ENCODE measurements around the gene SLC1A2.

The SLC1A2 gene

DNA sequence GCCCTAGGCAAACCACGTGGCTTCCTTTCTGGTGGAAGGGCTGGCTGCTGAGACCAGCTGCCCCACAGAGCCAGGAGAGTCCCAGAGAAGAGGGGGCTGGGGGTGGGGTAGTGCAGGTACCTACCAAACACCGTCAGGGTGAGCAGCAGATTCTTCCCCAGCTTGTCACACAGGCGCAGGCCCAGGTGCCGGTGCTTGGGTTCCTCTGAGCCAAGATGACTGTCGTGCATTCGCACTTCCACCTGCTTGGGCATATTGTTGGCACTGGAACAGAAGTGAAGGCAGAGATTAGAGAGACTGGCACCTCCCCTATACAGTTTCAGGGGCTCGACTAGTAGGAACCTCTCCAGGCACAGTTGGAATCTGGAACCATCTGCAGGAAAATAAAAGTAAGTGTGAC, 102.1 kb downstream of the SLC1A2 start:
- Histone ChIP-seq H3K27ac (no peak overlapping the region), H3K4me3 (ENCODE audit: low read depth, low read length) (no peak overlapping the region), H3K27me3 (replicated peaks) (no peaks in the 10 kb centered on the region), H3K36me3 (replicated peaks) (no peaks in the 10 kb centered on the region)
- TF ChIP-seq, protein P1, sequence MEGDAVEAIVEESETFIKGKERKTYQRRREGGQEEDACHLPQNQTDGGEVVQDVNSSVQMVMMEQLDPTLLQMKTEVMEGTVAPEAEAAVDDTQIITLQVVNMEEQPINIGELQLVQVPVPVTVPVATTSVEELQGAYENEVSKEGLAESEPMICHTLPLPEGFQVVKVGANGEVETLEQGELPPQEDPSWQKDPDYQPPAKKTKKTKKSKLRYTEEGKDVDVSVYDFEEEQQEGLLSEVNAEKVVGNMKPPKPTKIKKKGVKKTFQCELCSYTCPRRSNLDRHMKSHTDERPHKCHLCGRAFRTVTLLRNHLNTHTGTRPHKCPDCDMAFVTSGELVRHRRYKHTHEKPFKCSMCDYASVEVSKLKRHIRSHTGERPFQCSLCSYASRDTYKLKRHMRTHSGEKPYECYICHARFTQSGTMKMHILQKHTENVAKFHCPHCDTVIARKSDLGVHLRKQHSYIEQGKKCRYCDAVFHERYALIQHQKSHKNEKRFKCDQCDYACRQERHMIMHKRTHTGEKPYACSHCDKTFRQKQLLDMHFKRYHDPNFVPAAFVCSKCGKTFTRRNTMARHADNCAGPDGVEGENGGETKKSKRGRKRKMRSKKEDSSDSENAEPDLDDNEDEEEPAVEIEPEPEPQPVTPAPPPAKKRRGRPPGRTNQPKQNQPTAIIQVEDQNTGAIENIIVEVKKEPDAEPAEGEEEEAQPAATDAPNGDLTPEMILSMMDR (IDR thresholded peaks at IDR 0.05; ENCODE audit: low read depth, low read length, missing control alignments), result no peak
- DNase-seq, result no peak
- in situ Hi-C loops (cut with HindIII; ENCODE audit: low pct_ligation_motif_present, low sequenced_read_pairs), result no loop called here

DNA sequence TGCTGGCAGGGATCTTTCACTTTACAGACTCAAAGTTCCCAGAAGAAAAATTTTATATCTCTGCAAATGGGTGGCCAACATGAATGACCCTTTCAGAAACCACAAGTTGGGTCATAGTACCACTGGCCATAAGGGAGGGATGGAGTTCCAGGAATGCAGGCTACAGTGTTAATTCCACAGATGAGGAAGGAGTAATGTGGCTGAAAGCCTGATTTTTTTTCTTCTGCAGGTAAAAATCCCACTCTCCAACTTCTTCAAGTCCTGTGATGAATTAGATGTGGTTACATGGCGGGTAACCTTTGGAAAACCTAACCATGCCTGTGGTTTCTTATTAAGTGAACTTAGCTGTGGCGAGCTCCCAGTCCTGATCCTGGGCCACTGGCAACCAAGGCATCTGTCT, 103.2 kb downstream of the SLC1A2 start:
- no peak overlapping the region for H3K27ac ChIP-seq
- in situ Hi-C loops (cut with HindIII; ENCODE audit: low pct_ligation_motif_present, low sequenced_read_pairs), result no loop called here
- DNase-seq, result no peak
- no peaks in the 10 kb centered on the region for H3K27me3 ChIP-seq (replicated peaks)
- H3K4me3 ChIP-seq (ENCODE audit: low read depth, low read length), result no peak overlapping the region
- no peaks in the 10 kb centered on the region for H3K36me3 ChIP-seq (replicated peaks)
- TF ChIP-seq, protein P1 (IDR thresholded peaks at IDR 0.05; ENCODE audit: low read depth, low read length, missing control alignments), result no peak

DNA sequence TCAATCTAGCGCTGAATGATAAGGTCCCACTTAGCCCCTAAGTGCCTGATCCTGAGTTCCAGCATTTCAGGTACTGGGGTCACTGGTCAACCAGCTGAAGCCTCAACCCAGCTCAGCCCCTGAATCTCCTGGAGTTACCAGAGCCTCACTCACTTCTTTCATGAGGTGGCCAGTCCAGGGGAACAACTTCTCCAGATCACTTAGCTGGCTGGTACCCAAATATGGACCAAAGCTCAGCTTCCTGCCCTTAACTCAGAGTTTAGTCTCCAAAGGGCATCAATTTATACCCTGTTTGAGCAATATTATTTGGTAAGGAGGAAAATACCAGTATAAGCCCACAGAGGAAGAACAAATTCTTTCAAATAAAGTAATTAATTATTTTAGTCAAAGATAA, 105.6 kb downstream of the SLC1A2 start:
- TF ChIP-seq, protein P1 (IDR thresholded peaks at IDR 0.05; ENCODE audit: low read depth, low read length, missing control alignments), result no peak
- Histone ChIP-seq H3K36me3 (replicated peaks) (no peaks in the 10 kb centered on the region), H3K27ac (no peak overlapping the region)

DNA sequence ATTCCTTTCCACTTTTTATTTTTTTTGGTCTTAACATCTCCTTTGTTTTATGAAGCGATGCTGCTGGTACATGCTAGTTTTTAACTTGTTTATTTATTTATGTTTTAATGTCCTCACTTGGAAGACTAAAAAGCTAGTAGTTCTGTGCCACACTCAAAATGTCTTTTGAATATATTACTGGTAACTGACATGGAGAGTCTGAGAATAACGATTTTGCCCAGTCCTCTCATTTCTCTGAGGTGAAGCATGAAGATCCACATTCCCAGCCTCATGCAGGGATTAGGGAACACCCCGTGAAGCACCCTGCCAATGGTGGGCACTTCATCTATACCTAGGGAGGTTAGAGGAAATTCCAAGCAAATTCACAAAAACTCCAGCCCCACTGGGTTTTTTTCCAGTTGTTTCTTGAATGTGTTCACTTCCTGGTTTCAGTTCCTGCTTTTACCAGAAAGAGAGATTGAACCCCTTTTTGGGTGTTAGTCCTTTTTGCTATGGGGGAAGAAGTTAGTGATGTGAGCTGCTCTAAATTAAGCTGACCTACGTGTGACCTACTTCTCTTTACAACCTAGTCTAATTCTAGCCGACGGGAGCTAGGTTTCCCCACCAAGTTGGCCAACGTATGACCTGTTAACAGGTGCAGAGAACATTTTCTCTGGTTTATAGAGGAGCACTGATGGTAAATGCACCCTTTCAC, 106.1 kb downstream of the SLC1A2 start:
- TF ChIP-seq, protein P1 (IDR thresholded peaks at IDR 0.05; ENCODE audit: low read depth, low read length, missing control alignments), result no peak
- Histone ChIP-seq H3K27me3 (replicated peaks) (no peaks in the 10 kb centered on the region), H3K36me3 (replicated peaks) (no peaks in the 10 kb centered on the region), H3K27ac (no peak overlapping the region), H3K4me3 (ENCODE audit: low read depth, low read length) (no peak overlapping the region)
- no peak for DNase-seq
- in situ Hi-C loops (cut with HindIII; ENCODE audit: low pct_ligation_motif_present, low sequenced_read_pairs), result no loop called here

More for the DNA sequence above, 105.6 kb downstream of the SLC1A2 start:
- in situ Hi-C loops (cut with HindIII; ENCODE audit: low pct_ligation_motif_present, low sequenced_read_pairs), result no loop called here
- Histone ChIP-seq H3K4me3 (ENCODE audit: low read depth, low read length) (no peak overlapping the region), H3K27me3 (replicated peaks) (no peaks in the 10 kb centered on the region)
- no peak for DNase-seq

DNA sequence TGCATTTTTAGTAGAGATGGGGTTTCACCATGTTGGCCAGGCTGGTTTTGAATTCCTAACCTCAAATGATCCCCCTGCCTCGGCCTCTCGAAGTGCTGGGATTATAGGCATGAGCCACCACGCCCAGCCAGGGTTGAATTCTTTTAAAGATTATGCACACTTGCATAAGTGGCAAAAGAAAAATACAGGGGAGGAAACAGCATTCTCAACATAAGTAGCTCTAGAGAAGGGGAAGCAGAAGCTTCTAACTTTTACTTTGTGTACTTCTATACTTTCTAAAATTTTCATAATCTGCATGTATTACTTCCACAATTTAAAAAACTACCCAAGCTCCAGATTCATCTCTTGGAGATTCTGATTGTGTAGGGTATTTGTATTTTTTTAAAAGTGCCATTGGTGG, 108.0 kb downstream of the SLC1A2 start:
- in situ Hi-C loops (cut with HindIII; ENCODE audit: low pct_ligation_motif_present, low sequenced_read_pairs), result no loop called here
- H3K27me3 ChIP-seq (replicated peaks), result no peaks in the 10 kb centered on the region
- H3K36me3 ChIP-seq (replicated peaks), result no peaks in the 10 kb centered on the region
- H3K27ac ChIP-seq, result no peak overlapping the region
- TF ChIP-seq, protein P1 (IDR thresholded peaks at IDR 0.05; ENCODE audit: low read depth, low read length, missing control alignments), result no peak
- DNase-seq, result no peak
- H3K4me3 ChIP-seq (ENCODE audit: low read depth, low read length), result no peak overlapping the region

DNA sequence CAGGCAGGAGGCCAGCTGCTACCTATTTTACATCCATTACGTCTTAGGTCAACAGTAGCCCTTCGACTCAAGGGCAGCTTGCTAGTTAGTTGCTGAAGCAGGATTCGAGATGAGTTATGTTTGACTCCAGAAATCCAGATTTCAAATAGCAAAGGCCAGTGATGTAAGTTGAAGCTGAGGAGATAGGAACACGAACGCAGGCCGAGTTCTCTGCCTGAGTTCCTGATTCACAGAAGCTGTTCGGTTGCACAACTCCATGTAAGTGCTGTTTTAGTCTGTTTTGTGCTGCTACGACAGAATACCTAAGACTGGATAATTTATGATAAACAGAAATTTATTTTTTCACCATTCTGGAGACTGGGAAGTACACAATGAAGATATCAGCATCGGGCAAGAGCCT, 111.2 kb downstream of the SLC1A2 start:
- Histone ChIP-seq H3K4me3 (ENCODE audit: low read depth, low read length) (no peak overlapping the region), H3K27me3 (replicated peaks) (no peaks in the 10 kb centered on the region), H3K27ac (no peak overlapping the region), H3K36me3 (replicated peaks) (no peaks in the 10 kb centered on the region)
- DNase-seq, result no peak
- TF ChIP-seq, protein P1 (IDR thresholded peaks at IDR 0.05; ENCODE audit: low read depth, low read length, missing control alignments), result no peak
- in situ Hi-C loops (cut with HindIII; ENCODE audit: low pct_ligation_motif_present, low sequenced_read_pairs), result no loop called here
